ENCODE data around the gene PNMA3. TPM values are rescaled to one million over a fixed set of nuclear protein-coding genes. Genes with fewer than 3 reads are reported as not detected.
"Not testable (repeated sequence)": the region's sequence is repeated elsewhere in the genome, so short reads cannot be mapped to it uniquely, and the experiment has no call there.

PNMA3 gene
- total and polyA plus RNA-seq, 2 experiments from 2014 or later = not detected

DNA sequence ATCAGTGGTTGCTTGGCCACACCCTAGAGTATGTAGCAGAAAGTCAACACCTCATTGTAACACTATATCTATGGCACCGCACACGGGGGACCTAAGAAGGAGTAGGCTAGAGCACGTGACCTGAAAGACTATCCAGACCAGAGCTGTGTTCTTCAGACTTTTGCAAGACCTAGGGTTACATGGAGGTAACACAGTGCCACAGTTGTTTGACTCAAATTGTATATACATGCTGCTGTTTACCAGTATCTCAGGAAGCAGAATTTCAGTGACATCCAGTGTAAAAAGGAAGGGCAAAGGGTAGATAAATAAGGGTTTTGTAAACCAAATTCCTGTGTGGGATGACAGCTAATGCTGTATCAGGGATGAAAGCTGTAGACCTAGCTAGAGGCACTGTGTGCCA, 46.1 kb downstream of the PNMA3 start:
- no peak overlapping the region for H3K4me2 ChIP-seq (ENCODE audit: unreplicated experiment)
- H3F3A ChIP-seq (ENCODE audit: insufficient read depth) = no peaks in the 10 kb centered on the region
- no peaks in the 10 kb centered on the region for H3K79me2 ChIP-seq (ENCODE audit: insufficient read depth)
- H3K4me3 ChIP-seq = no peak overlapping the region
- TF ChIP-seq EZH2phosphoT487 (IDR thresholded peaks at IDR 0.05; ENCODE audit: insufficient read depth, low read depth) (no peak), EZH2 (IDR thresholded peaks at IDR 0.05; ENCODE audit: insufficient read depth, poor library complexity, severe bottlenecking) (no peak)
- H3K27ac ChIP-seq = no peak overlapping the region
- H3K9me3 ChIP-seq (ENCODE audit: low read depth) = no peaks in the 10 kb centered on the region
- H3K36me3 ChIP-seq (ENCODE audit: low read depth) = no peaks in the 10 kb centered on the region
- H3K9ac ChIP-seq = no peak overlapping the region
- no peak for DNase-seq
- 30 to 33% methylated on average over 3 of the region's 3 CpGs for WGBS, 2 experiments (ENCODE audit: low coverage in 1 of 2, low lambda C conversion rate in 2 of 2, missing lambda C conversion rate in 2 of 2)
- no peaks in the 10 kb centered on the region for H3K9me2 ChIP-seq (ENCODE audit: insufficient read depth)
- no peaks in the 10 kb centered on the region for H3K27me3 ChIP-seq (replicated peaks; ENCODE audit: insufficient read depth)
- no peaks in the 10 kb centered on the region for H3K4me1 ChIP-seq (ENCODE audit: insufficient read depth)
- H4K20me1 ChIP-seq (ENCODE audit: insufficient read depth) = no peaks in the 10 kb centered on the region
- in situ Hi-C loops (cut with MboI) = no loop called here
- H2AFZ ChIP-seq = no peak overlapping the region

DNA sequence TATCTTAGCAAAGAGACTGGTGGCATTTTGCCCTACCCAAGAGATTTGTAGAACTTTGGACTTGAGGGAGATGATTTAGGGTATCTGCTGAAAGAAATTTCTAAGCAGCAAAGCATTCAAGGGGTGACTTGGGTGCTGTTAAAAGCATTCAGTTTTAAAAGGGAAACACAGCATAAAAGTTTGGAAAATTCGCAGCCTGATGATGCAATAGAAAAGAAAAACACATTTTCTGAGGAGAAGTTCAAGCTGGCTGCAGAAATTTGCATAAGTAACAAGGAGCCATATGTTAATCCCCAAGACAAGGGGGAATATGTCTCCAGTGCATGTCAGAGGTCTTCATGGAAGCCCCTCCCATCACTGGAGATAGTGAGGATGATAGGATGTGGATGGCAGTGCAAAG, 48.7 kb downstream of the PNMA3 start:
- H3K36me3 ChIP-seq (ENCODE audit: low read depth); H3K4me1 ChIP-seq (ENCODE audit: insufficient read depth); DNase-seq; H3K4me3 ChIP-seq; H3K27me3 ChIP-seq (replicated peaks; ENCODE audit: insufficient read depth); H3K27ac ChIP-seq; H3K9me3 ChIP-seq (ENCODE audit: low read depth); H3K79me2 ChIP-seq (ENCODE audit: insufficient read depth); H3F3A ChIP-seq (ENCODE audit: insufficient read depth); H3K9ac ChIP-seq; in situ Hi-C loops (cut with MboI); H3K4me2 ChIP-seq (ENCODE audit: unreplicated experiment); H2AFZ ChIP-seq; H3K9me2 ChIP-seq (ENCODE audit: insufficient read depth); H4K20me1 ChIP-seq (ENCODE audit: insufficient read depth): not testable (repeated sequence)
- 0 to 20% methylated on average over 1 of the region's 1 CpG for WGBS, 2 experiments (ENCODE audit: low coverage in 1 of 2, low lambda C conversion rate in 2 of 2, missing lambda C conversion rate in 2 of 2)

DNA sequence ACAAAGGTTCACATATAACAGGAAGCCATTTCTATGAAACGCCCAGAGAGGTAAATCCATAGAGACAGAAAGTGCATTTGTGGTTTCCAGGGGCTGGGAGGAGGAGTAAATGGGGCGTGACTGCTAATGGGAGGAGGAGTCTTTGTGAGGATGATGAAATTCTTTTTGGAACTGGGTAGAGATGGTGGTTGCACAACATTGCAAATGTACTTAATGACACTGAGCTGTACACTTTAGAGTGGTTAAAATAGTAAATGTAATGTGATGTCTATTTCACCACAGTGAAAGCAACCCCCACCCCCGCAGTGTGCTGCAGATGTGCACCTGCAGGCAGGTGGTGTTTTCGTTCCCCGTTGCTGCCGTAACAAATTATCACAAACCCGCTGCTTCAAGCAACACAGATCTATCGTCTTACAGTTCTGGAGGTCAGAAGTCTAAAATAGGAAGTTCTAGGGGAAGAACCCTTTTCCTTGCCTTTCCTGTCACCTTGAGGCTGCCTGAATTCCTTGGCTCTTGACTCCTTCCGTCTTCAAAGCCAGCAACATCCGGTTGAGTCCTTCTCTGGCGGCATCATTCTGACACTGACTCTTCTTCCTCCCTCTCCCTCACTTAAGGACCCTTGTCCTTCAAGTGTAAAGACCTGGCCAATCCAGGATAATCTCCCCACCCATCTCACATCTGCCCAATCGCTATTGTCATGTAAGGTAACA, 50.0 kb downstream of the PNMA3 start:
- H3K36me3 ChIP-seq (ENCODE audit: low read depth); H3K4me3 ChIP-seq; H2AFZ ChIP-seq; H3K4me1 ChIP-seq (ENCODE audit: insufficient read depth); H3K79me2 ChIP-seq (ENCODE audit: insufficient read depth); H3K9me3 ChIP-seq (ENCODE audit: low read depth); H3F3A ChIP-seq (ENCODE audit: insufficient read depth); in situ Hi-C loops (cut with MboI); H4K20me1 ChIP-seq (ENCODE audit: insufficient read depth); H3K4me2 ChIP-seq (ENCODE audit: unreplicated experiment); H3K9me2 ChIP-seq (ENCODE audit: insufficient read depth); H3K9ac ChIP-seq; H3K27me3 ChIP-seq (replicated peaks; ENCODE audit: insufficient read depth); DNase-seq; H3K27ac ChIP-seq: not testable (repeated sequence)
- WGBS, 2 experiments (ENCODE audit: low coverage in 1 of 2, low lambda C conversion rate in 2 of 2, missing lambda C conversion rate in 2 of 2) = 22% methylated on average over 2 of the region's 12 CpGs; no CpG with 5 or more reads in 1 of the 2 experiments

Small RNA genes within 50 kb of the gene (small RNA-seq; reads per million reads assigned to genes)
- gene AC243428.1 (ENCODE audit: low read depth, low replicate concordance) = not detected

Other genes starting within 250 kb of the PNMA3 start
- 51.7 and 73.7 TPM in 2 replicates for gene CETN2, start 225.7 kb upstream of the PNMA3 start, total RNA-seq (2014; rRNA removed; shearing (Covaris generic))
- gene CETN2, start 225.7 kb upstream of the PNMA3 start, polyA plus RNA-seq (2016; fragmentation: Nextera tagmentation; extraction: Ambion mirVana) = 72.0 and 74.5 TPM in 2 replicates
- 8.3 and 11.2 TPM in 2 replicates for gene NSDHL, start 225.4 kb upstream of the PNMA3 start, total RNA-seq (2014; rRNA removed; shearing (Covaris generic))
- gene NSDHL, start 225.4 kb upstream of the PNMA3 start, polyA plus RNA-seq (2016; fragmentation: Nextera tagmentation; extraction: Ambion mirVana) = 24.0 and 25.2 TPM in 2 replicates
- 4.5 and 7.2 TPM in 2 replicates for gene ZNF185, start 158.4 kb upstream of the PNMA3 start, total RNA-seq (2014; rRNA removed; shearing (Covaris generic))
- gene ZNF185, start 158.4 kb upstream of the PNMA3 start, polyA plus RNA-seq (2016; fragmentation: Nextera tagmentation; extraction: Ambion mirVana) = 3.7 and 4.0 TPM in 2 replicates
- not detected in 2 replicates for gene PNMA5, start 62.4 kb upstream of the PNMA3 start, total RNA-seq (2014; rRNA removed; shearing (Covaris generic))
- not detected in 2 replicates for gene PNMA5, start 62.4 kb upstream of the PNMA3 start, polyA plus RNA-seq (2016; fragmentation: Nextera tagmentation; extraction: Ambion mirVana)
- 0.22 and 1.1 TPM in 2 replicates for gene PNMA6A, start 16.0 kb downstream of the PNMA3 start, total RNA-seq (2014; rRNA removed; shearing (Covaris generic))
- gene PNMA6A, start 16.0 kb downstream of the PNMA3 start, polyA plus RNA-seq (2016; fragmentation: Nextera tagmentation; extraction: Ambion mirVana) = 0.19 TPM in 1 of 2 replicates, not detected in the other
- not detected in 2 replicates for gene MAGEA1, start 122.8 kb downstream of the PNMA3 start, total RNA-seq (2014; rRNA removed; shearing (Covaris generic))
- not detected in 2 replicates for gene MAGEA1, start 122.8 kb downstream of the PNMA3 start, polyA plus RNA-seq (2016; fragmentation: Nextera tagmentation; extraction: Ambion mirVana)

All from GM23248 (cell line).